ENCODE measurements around the gene ARHGEF16. TPM values are rescaled to one million over a fixed set of nuclear protein-coding genes. Genes with fewer than 3 reads are reported as not detected.

The ARHGEF16 gene
- total RNA-seq, 1 donor from 2014 or later = 4.1 TPM

DNA sequence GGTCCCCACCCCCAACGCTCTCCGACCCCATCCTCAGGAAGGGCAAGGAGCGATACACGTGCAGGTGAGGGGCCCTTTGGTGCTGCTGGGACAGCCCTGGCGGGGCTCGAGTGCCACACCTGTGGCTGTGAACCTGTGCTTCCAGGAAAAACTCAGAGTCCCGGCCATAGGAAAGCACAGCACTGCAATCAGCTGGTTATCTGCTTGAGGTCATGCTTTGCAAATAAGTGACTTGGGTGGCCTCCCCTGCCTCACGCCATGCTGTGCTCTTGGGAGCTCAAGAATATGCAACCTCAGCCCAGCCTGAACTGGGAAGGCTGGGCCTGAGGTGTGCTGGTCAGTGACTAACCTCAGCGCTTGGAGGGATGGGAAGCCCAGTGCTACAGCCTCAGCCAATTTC is 36.5 kb upstream of the ARHGEF16 start:
- Histone ChIP-seq H3K4me3 (ENCODE audit: insufficient read depth, low read depth, low read length) (no peak overlapping the region), H4K20me1 (ENCODE audit: insufficient read depth, low read length) (no peaks in the 10 kb centered on the region), H3K4me2 (ENCODE audit: low read length) (no peak overlapping the region), H3K9me3 (ENCODE audit: insufficient read depth, low read depth, low read length) (peaks cover 5% of the 10 kb centered on the region), H3K4me1 (ENCODE audit: insufficient read depth, low read length) (no peaks in the 10 kb centered on the region), H3K79me2 (ENCODE audit: insufficient read depth, low read length) (no peaks in the 10 kb centered on the region), H3K9ac (ENCODE audit: low read length) (no peak overlapping the region), H3K27ac (ENCODE audit: low read depth, low read length) (no peak overlapping the region), H3K27me3 (ENCODE audit: insufficient read depth, low read length) (no peaks in the 10 kb centered on the region), H3K36me3 (ENCODE audit: insufficient read depth, low read length) (no peaks in the 10 kb centered on the region), H2AFZ (ENCODE audit: low read depth, low read length) (no peak overlapping the region)
- FAIRE-seq (no peak), DNase-seq (ENCODE audit: low read depth) (no peak)
- H3K9me3 Mint-ChIP-seq (ENCODE audit: unreplicated experiment) = peaks cover 16% of the 10 kb centered on the region
- H3K27ac Mint-ChIP-seq (ENCODE audit: unreplicated experiment) = no peak overlapping the region
- H3K27me3 Mint-ChIP-seq (ENCODE audit: low read depth, unreplicated experiment) = peaks cover 23% of the 10 kb centered on the region
- H3K4me1 Mint-ChIP-seq (ENCODE audit: low read depth, unreplicated experiment) = no peaks in the 10 kb centered on the region
- no peak overlapping the region for H3K4me3 Mint-ChIP-seq (ENCODE audit: unreplicated experiment)
- peaks cover 5% of the 10 kb centered on the region for H3K36me3 Mint-ChIP-seq (ENCODE audit: low read depth, unreplicated experiment)
- TF ChIP-seq, protein P1, sequence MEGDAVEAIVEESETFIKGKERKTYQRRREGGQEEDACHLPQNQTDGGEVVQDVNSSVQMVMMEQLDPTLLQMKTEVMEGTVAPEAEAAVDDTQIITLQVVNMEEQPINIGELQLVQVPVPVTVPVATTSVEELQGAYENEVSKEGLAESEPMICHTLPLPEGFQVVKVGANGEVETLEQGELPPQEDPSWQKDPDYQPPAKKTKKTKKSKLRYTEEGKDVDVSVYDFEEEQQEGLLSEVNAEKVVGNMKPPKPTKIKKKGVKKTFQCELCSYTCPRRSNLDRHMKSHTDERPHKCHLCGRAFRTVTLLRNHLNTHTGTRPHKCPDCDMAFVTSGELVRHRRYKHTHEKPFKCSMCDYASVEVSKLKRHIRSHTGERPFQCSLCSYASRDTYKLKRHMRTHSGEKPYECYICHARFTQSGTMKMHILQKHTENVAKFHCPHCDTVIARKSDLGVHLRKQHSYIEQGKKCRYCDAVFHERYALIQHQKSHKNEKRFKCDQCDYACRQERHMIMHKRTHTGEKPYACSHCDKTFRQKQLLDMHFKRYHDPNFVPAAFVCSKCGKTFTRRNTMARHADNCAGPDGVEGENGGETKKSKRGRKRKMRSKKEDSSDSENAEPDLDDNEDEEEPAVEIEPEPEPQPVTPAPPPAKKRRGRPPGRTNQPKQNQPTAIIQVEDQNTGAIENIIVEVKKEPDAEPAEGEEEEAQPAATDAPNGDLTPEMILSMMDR (IDR thresholded peaks at IDR 0.05; ENCODE audit: insufficient read depth, low read depth, low read length) = no peak
- TF ChIP-seq EZH2 (IDR thresholded peaks at IDR 0.05; ENCODE audit: insufficient read depth, low read length) = no peak

DNA sequence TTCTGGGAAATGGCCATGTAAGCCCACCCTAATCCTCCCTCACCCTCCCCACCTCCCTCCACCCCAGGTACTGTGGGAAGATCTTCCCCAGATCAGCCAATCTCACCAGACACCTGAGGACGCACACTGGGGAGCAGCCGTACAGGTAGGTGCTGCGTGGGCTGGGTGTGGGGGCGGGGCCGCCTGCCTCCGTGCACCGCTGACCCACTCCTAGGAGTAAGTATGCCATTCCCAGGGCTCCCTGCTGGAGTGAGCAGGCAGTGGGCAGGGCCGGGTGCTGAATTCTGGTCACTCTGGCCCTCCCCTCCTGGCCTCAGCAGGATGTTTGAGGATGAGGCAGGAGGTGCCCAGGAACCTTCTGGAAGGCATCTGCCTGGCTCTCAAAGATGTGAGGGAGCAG is 35.9 kb upstream of the ARHGEF16 start:
- H3K9me3 Mint-ChIP-seq (ENCODE audit: unreplicated experiment) = peaks cover 16% of the 10 kb centered on the region
- H3K36me3 Mint-ChIP-seq (ENCODE audit: low read depth, unreplicated experiment) = peaks cover 5% of the 10 kb centered on the region
- TF ChIP-seq, protein P1 (IDR thresholded peaks at IDR 0.05; ENCODE audit: insufficient read depth, low read depth, low read length) = no peak
- no peak for TF ChIP-seq EZH2 (IDR thresholded peaks at IDR 0.05; ENCODE audit: insufficient read depth, low read length)
- no peak overlapping the region for H3K4me3 Mint-ChIP-seq (ENCODE audit: unreplicated experiment)
- no peak overlapping the region for H3K4me2 ChIP-seq (ENCODE audit: low read length)
- H3K4me1 Mint-ChIP-seq (ENCODE audit: low read depth, unreplicated experiment) = no peaks in the 10 kb centered on the region
- H3K79me2 ChIP-seq (ENCODE audit: insufficient read depth, low read length) = no peaks in the 10 kb centered on the region
- DNase-seq (ENCODE audit: low read depth) = no peak
- H3K27ac ChIP-seq (ENCODE audit: low read depth, low read length) = no peak overlapping the region
- no peaks in the 10 kb centered on the region for H3K4me1 ChIP-seq (ENCODE audit: insufficient read depth, low read length)
- H3K27ac Mint-ChIP-seq (ENCODE audit: unreplicated experiment) = no peak overlapping the region
- H3K27me3 Mint-ChIP-seq (ENCODE audit: low read depth, unreplicated experiment) = peaks cover 18% of the 10 kb centered on the region
- no peak overlapping the region for H3K4me3 ChIP-seq (ENCODE audit: insufficient read depth, low read depth, low read length)
- H2AFZ ChIP-seq (ENCODE audit: low read depth, low read length) = no peak overlapping the region
- peaks cover 5% of the 10 kb centered on the region for H3K9me3 ChIP-seq (ENCODE audit: insufficient read depth, low read depth, low read length)
- no peaks in the 10 kb centered on the region for H3K36me3 ChIP-seq (ENCODE audit: insufficient read depth, low read length)
- no peaks in the 10 kb centered on the region for H4K20me1 ChIP-seq (ENCODE audit: insufficient read depth, low read length)
- FAIRE-seq = no peak
- no peak overlapping the region for H3K9ac ChIP-seq (ENCODE audit: low read length)
- no peaks in the 10 kb centered on the region for H3K27me3 ChIP-seq (ENCODE audit: insufficient read depth, low read length)

DNA sequence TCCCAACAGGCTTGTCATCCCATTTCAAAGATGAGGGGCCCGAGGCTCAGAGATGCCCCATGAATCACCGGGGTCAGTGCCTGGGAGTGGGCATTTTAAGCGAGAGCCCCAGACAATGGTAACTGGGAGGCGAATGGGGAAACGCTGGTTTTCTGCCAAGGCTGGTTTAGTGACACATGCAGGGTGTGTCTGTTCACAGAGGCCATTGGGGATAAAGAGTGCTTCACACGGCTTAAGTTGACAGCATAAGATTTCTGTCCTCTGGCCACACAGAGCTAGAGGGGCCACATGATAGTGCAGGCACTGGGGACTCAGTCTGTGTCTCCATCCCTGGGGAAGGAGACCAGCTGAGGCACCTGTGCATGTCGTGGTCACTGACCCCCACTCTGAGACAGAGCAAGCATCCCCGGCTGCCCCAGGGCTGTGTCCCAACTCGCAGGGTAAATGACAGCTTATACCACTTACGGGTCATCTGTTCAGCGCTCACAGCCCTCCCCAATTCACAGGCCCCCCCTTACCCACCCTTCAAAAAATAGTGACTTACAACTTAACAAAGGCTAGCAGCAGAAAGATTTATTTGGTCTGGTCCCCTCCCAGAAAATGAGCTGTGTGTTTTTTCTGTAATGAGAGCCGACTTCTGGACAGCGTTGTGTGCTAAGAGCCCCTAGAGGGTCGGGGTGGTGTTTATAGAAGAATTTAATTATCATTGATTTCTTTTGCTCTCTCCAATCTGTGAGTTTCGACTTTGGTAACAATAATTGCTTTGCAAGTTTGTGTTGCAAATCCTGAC is 34.9 kb upstream of the ARHGEF16 start:
- H3K4me2 ChIP-seq (ENCODE audit: low read length) = no peak overlapping the region
- H3K27me3 ChIP-seq (ENCODE audit: insufficient read depth, low read length) = no peaks in the 10 kb centered on the region
- H4K20me1 ChIP-seq (ENCODE audit: insufficient read depth, low read length) = no peaks in the 10 kb centered on the region
- no peaks in the 10 kb centered on the region for H3K36me3 ChIP-seq (ENCODE audit: insufficient read depth, low read length)
- peaks cover 5% of the 10 kb centered on the region for H3K9me3 ChIP-seq (ENCODE audit: insufficient read depth, low read depth, low read length)
- H3K9ac ChIP-seq (ENCODE audit: low read length) = no peak overlapping the region
- H3K4me1 Mint-ChIP-seq (ENCODE audit: low read depth, unreplicated experiment) = no peaks in the 10 kb centered on the region
- H3K4me3 Mint-ChIP-seq (ENCODE audit: unreplicated experiment) = no peak overlapping the region
- no peak overlapping the region for H3K27ac ChIP-seq (ENCODE audit: low read depth, low read length)
- FAIRE-seq (no peak), DNase-seq (ENCODE audit: low read depth) (no peak)
- H3K4me3 ChIP-seq (ENCODE audit: insufficient read depth, low read depth, low read length) = no peak overlapping the region
- H3K4me1 ChIP-seq (ENCODE audit: insufficient read depth, low read length) = no peaks in the 10 kb centered on the region
- TF ChIP-seq, protein P1 (IDR thresholded peaks at IDR 0.05; ENCODE audit: insufficient read depth, low read depth, low read length) = no peak
- no peak for TF ChIP-seq EZH2 (IDR thresholded peaks at IDR 0.05; ENCODE audit: insufficient read depth, low read length)
- H3K27me3 Mint-ChIP-seq (ENCODE audit: low read depth, unreplicated experiment) = peaks cover 22% of the 10 kb centered on the region
- peaks cover 18% of the 10 kb centered on the region for H3K9me3 Mint-ChIP-seq (ENCODE audit: unreplicated experiment)
- no peak overlapping the region for H2AFZ ChIP-seq (ENCODE audit: low read depth, low read length)
- no peak overlapping the region for H3K27ac Mint-ChIP-seq (ENCODE audit: unreplicated experiment)
- no peaks in the 10 kb centered on the region for H3K79me2 ChIP-seq (ENCODE audit: insufficient read depth, low read length)
- H3K36me3 Mint-ChIP-seq (ENCODE audit: low read depth, unreplicated experiment) = peaks cover 5% of the 10 kb centered on the region
